ENCODE measurements around the gene MRTO4.
A peak's percentile ranks its signal among the peaks of the same experiment; 100 is the strongest.
"Not testable (repeated sequence)": the region's sequence is repeated elsewhere in the genome, so short reads cannot be mapped to it uniquely, and the experiment has no call there.

MRTO4 gene

GRCh38 chr1:19262047-19262446 is 10.4 kb downstream of the MRTO4 start:
- DNase-seq (ENCODE audit: insufficient read length) (no peak), FAIRE-seq (no peak)
- TF ChIP-seq TAF1 (IDR thresholded peaks at IDR 0.05; ENCODE audit: borderline replicate concordance, low read depth, low read length) (no peak), POLR2A (IDR thresholded peaks at IDR 0.05; ENCODE audit: low read depth, low read length) (peak; percentile 44; the same call in 1 of the 2 replicates), POLR2AphosphoS5 (IDR thresholded peaks at IDR 0.05; ENCODE audit: low read depth, low read length) (0 out of 2 replicates have a peak, but pooled peaks have one; percentile 47)

- TF ChIP-seq POLR2A (IDR thresholded peaks at IDR 0.05; ENCODE audit: low read depth, low read length) (no peak), POLR2AphosphoS5 (IDR thresholded peaks at IDR 0.05; ENCODE audit: low read depth, low read length) (no peak), TAF1 (IDR thresholded peaks at IDR 0.05; ENCODE audit: borderline replicate concordance, low read depth, low read length) (no peak)
- DNase-seq (ENCODE audit: insufficient read length) = no peak
- no peak for FAIRE-seq
Observed at GRCh38 chr1:19262744-19263143, 11.1 kb downstream of the MRTO4 start.

GRCh38 chr1:19268445-19268844 is 16.8 kb downstream of the MRTO4 start:
- TF ChIP-seq TAF1 (IDR thresholded peaks at IDR 0.05; ENCODE audit: borderline replicate concordance, low read depth, low read length) = no peak
- no peak for DNase-seq (ENCODE audit: insufficient read length)
- FAIRE-seq = no peak

DNA sequence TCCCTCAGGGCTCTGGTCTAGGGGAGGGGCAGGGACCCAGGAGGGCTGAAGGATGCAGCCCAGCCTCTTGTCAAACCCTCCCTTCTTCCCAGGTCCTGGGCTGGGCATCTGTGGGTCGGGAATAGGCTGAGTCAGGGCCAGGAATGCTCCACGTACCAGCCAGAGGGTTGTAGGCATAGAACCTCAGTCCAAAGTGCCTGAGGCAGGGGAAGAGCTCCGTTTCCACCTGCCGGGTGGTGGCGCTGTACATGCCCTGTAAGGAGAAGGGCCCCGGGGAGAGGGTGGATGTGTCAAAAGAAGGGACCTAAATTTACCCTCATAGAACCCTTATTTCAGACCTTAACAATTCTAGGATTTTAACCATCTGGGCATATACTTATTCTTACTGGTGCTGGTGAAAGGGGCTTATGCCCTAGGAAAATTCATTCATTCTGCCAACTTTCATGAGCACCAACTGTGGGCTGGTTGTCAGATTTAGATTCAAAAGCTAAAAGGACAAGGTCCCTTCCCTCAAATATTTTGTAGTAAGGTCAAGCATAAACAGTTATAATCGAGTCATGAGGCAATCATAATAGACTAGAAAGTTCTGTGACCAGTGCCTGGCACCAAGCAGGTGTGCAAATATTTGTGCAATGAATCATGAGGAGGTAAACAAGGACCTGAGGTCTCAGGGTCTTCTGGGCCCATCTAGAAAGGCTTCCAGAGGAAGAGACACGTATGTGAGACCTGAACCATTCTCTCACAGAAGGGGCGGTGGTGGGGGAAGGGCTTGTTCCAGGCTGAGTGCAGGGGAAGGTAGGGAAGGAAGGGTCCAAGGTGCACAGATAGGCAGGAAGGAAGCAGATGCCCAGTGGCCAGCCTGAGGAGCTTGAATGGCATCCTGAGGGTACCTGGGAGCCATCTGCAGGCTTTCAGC is 18.1 kb downstream of the MRTO4 start:
- not testable (repeated sequence) for DNase-seq (ENCODE audit: insufficient read length)
- FAIRE-seq = peak; percentile 30

DNA sequence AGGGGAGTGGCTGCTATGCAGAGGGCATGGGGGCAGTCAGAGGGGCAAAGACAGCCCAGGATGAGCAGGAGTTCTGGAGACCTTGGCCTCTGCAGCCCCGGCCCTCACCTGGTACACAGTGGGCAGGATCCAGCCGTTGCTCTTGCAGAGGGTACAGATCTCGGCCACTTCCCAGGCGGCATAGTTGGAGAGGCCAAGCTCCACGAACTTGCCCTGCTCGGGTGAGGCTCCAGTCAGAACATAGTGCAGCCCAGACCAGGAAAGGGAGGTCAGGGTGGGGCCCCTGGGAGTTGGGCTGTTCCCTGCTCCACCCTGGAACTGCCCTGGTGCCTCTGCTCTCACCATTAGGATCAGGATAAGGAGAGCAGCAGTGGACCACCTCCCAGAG is 18.7 kb downstream of the MRTO4 start:
- not testable (repeated sequence) for FAIRE-seq; DNase-seq (ENCODE audit: insufficient read length)

- TF ChIP-seq TAF1 (IDR thresholded peaks at IDR 0.05; ENCODE audit: borderline replicate concordance, low read depth, low read length) (no peak), POLR2AphosphoS5 (IDR thresholded peaks at IDR 0.05; ENCODE audit: low read depth, low read length) (no peak), POLR2A (IDR thresholded peaks at IDR 0.05; ENCODE audit: low read depth, low read length) (no peak)
- FAIRE-seq = no peak
- no peak for DNase-seq (ENCODE audit: insufficient read length)
Observed at GRCh38 chr1:19272064-19272463, 20.5 kb downstream of the MRTO4 start.

DNA sequence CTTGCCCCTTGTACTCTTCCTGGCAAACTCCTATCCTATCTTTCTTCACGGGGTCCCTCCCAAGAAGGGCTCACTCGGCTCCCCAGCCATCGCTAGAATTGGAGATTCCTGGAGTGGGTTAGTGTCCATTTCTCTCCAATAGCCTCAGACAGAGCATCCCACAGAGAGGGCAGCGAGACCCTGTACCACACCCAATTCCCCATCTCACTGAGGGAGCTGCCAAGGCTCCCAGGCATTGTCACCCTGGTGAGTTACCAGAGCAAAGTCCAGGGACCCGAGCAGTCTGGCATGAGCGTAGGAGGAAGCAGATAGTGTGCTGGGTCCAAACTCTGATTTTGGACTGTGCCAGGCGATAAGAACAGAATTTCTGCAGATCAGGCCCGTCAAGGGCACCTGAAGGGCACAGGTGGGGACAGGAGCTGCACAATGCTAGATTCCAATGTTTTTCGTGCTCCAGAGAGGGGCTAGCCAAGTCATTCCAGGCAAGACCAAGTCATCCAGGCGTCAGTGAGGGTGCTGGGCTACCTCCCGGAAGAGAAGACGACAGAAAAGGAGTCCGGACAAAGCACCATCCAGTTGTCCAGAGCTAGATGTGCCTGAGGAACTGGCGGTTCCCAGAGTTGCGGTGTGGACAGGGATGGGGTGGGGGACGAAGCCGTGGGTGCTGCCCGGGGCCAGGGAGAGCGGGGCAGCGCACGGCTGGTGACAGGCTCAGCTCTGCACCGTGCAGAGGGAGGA is 21.7 kb downstream of the MRTO4 start:
- TF ChIP-seq POLR2AphosphoS5 (IDR thresholded peaks at IDR 0.05; ENCODE audit: low read depth, low read length) = no peak
- no peak for TF ChIP-seq POLR2A (IDR thresholded peaks at IDR 0.05; ENCODE audit: low read depth, low read length)
- TF ChIP-seq TAF1 (IDR thresholded peaks at IDR 0.05; ENCODE audit: borderline replicate concordance, low read depth, low read length) = no peak

GRCh38 chr1:19273844-19274531 is 22.4 kb downstream of the MRTO4 start:
- FAIRE-seq; DNase-seq (ENCODE audit: insufficient read length): not testable (repeated sequence)

More for the DNA sequence above, 21.7 kb downstream of the MRTO4 start:
- no peak for FAIRE-seq
- no peak for DNase-seq (ENCODE audit: insufficient read length)

GRCh38 chr1:19274636-19275035 is 23.0 kb downstream of the MRTO4 start:
- TF ChIP-seq TAF1 (IDR thresholded peaks at IDR 0.05; ENCODE audit: borderline replicate concordance, low read depth, low read length) (no peak), POLR2AphosphoS5 (IDR thresholded peaks at IDR 0.05; ENCODE audit: low read depth, low read length) (no peak), POLR2A (IDR thresholded peaks at IDR 0.05; ENCODE audit: low read depth, low read length) (no peak)
- no peak for FAIRE-seq
- no peak for DNase-seq (ENCODE audit: insufficient read length)

GRCh38 chr1:19283891-19284290 is 32.3 kb downstream of the MRTO4 start:
- TF ChIP-seq POLR2A (IDR thresholded peaks at IDR 0.05; ENCODE audit: low read depth, low read length) (no peak), POLR2AphosphoS5 (IDR thresholded peaks at IDR 0.05; ENCODE audit: low read depth, low read length) (no peak), TAF1 (IDR thresholded peaks at IDR 0.05; ENCODE audit: borderline replicate concordance, low read depth, low read length) (no peak)
- FAIRE-seq (no peak), DNase-seq (ENCODE audit: insufficient read length) (no peak)

GRCh38 chr1:19284881-19285280 is 33.3 kb downstream of the MRTO4 start:
- DNase-seq (ENCODE audit: insufficient read length) (no peak), FAIRE-seq (no peak)
- TF ChIP-seq TAF1 (IDR thresholded peaks at IDR 0.05; ENCODE audit: borderline replicate concordance, low read depth, low read length) (no peak), POLR2AphosphoS5 (IDR thresholded peaks at IDR 0.05; ENCODE audit: low read depth, low read length) (no peak), POLR2A (IDR thresholded peaks at IDR 0.05; ENCODE audit: low read depth, low read length) (no peak)

- peak; percentile 50 for FAIRE-seq
- not testable (repeated sequence) for DNase-seq (ENCODE audit: insufficient read length)
Observed at GRCh38 chr1:19285366-19285765, 33.8 kb downstream of the MRTO4 start.

DNA sequence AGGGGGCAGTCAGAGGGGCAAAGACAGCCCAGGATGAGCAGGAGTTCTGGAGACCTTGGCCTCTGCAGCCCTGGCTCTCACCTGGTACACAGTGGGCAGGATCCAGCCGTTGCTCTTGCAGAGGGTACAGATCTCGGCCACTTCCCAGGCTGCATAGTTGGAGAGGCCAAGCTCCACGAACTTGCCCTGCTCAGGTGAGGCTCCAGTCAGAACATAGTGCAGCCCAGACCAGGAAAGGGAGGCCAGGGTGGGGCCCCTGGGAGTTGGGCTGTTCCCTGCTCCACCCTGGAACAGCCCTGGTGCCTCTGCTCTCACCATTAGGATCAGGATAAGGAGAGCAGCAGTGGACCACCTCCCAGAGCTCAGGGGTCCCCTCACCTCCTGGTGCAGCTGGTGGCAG is 34.2 kb downstream of the MRTO4 start:
- not testable (repeated sequence) for FAIRE-seq; DNase-seq (ENCODE audit: insufficient read length)

Measured in GM12892 (cell line).